ENCODE data around the gene LAMA3.

LAMA3 gene

GRCh38 chr18:23982155-23983079 lies 293.2 kb downstream of the LAMA3 start:
- Histone ChIP-seq H3K36me3 (ENCODE audit: insufficient read depth, low read depth, low read length) (no peaks in the 10 kb centered on the region), H3K27me3 (ENCODE audit: insufficient read depth, low read length) (no peaks in the 10 kb centered on the region), H3K9ac (ENCODE audit: low read depth, low read length) (no peak overlapping the region), H3K27ac (ENCODE audit: low read length) (no peak overlapping the region), H3K4me1 (ENCODE audit: insufficient read depth, low read length) (peaks cover 13% of the 10 kb centered on the region; the same call in 1 of the 2 replicates), H3K9me3 (ENCODE audit: insufficient read depth, low read depth, low read length) (no peaks in the 10 kb centered on the region), H3K4me3 (ENCODE audit: low read length) (no peak overlapping the region)

- H3K4me3 ChIP-seq (ENCODE audit: low read length) = no peak overlapping the region
- no peaks in the 10 kb centered on the region for H3K27me3 ChIP-seq (ENCODE audit: insufficient read depth, low read length)
- no peak overlapping the region for H3K9ac ChIP-seq (ENCODE audit: low read depth, low read length)
- H3K9me3 ChIP-seq (ENCODE audit: insufficient read depth, low read depth, low read length) = no peaks in the 10 kb centered on the region
- H3K27ac ChIP-seq (ENCODE audit: low read length) = no peak overlapping the region
- peaks cover 13% of the 10 kb centered on the region; the same call in 1 of the 2 replicates for H3K4me1 ChIP-seq (ENCODE audit: insufficient read depth, low read length)
- no peaks in the 10 kb centered on the region for H3K36me3 ChIP-seq (ENCODE audit: insufficient read depth, low read depth, low read length)
Observed at GRCh38 chr18:23983112-23983511, 293.9 kb downstream of the LAMA3 start.

GRCh38 chr18:23986600-23987359 lies 297.5 kb downstream of the LAMA3 start:
- peaks cover 6% of the 10 kb centered on the region; the same call in 1 of the 2 replicates for H3K4me1 ChIP-seq (ENCODE audit: insufficient read depth, low read length)
- H3K27me3 ChIP-seq (ENCODE audit: insufficient read depth, low read length) = no peaks in the 10 kb centered on the region
- no peak overlapping the region for H3K9ac ChIP-seq (ENCODE audit: low read depth, low read length)
- no peak overlapping the region for H3K27ac ChIP-seq (ENCODE audit: low read length)
- no peak overlapping the region for H3K4me3 ChIP-seq (ENCODE audit: low read length)
- H3K36me3 ChIP-seq (ENCODE audit: insufficient read depth, low read depth, low read length) = no peaks in the 10 kb centered on the region
- no peaks in the 10 kb centered on the region for H3K9me3 ChIP-seq (ENCODE audit: insufficient read depth, low read depth, low read length)

GRCh38 chr18:23990474-23991410 lies 301.5 kb downstream of the LAMA3 start:
- no peak overlapping the region for H3K9ac ChIP-seq (ENCODE audit: low read depth, low read length)
- no peak overlapping the region for H3K4me3 ChIP-seq (ENCODE audit: low read length)
- H3K9me3 ChIP-seq (ENCODE audit: insufficient read depth, low read depth, low read length) = no peaks in the 10 kb centered on the region
- H3K4me1 ChIP-seq (ENCODE audit: insufficient read depth, low read length) = no peaks in the 10 kb centered on the region
- no peaks in the 10 kb centered on the region for H3K27me3 ChIP-seq (ENCODE audit: insufficient read depth, low read length)
- no peaks in the 10 kb centered on the region for H3K36me3 ChIP-seq (ENCODE audit: insufficient read depth, low read depth, low read length)
- no peak overlapping the region for H3K27ac ChIP-seq (ENCODE audit: low read length)

- no peaks in the 10 kb centered on the region for H3K9me3 ChIP-seq (ENCODE audit: insufficient read depth, low read depth, low read length)
- H3K27ac ChIP-seq (ENCODE audit: low read length) = no peak overlapping the region
- no peaks in the 10 kb centered on the region for H3K27me3 ChIP-seq (ENCODE audit: insufficient read depth, low read length)
- H3K9ac ChIP-seq (ENCODE audit: low read depth, low read length) = no peak overlapping the region
- no peak overlapping the region for H3K4me3 ChIP-seq (ENCODE audit: low read length)
- H3K4me1 ChIP-seq (ENCODE audit: insufficient read depth, low read length) = no peaks in the 10 kb centered on the region
- H3K36me3 ChIP-seq (ENCODE audit: insufficient read depth, low read depth, low read length) = no peaks in the 10 kb centered on the region
Observed at GRCh38 chr18:23992089-23992940, 303.1 kb downstream of the LAMA3 start.

- Histone ChIP-seq H3K9me3 (ENCODE audit: insufficient read depth, low read depth, low read length) (no peaks in the 10 kb centered on the region), H3K27ac (ENCODE audit: low read length) (no peak overlapping the region), H3K9ac (ENCODE audit: low read depth, low read length) (no peak overlapping the region), H3K36me3 (ENCODE audit: insufficient read depth, low read depth, low read length) (no peaks in the 10 kb centered on the region), H3K4me3 (ENCODE audit: low read length) (no peak overlapping the region), H3K27me3 (ENCODE audit: insufficient read depth, low read length) (no peaks in the 10 kb centered on the region), H3K4me1 (ENCODE audit: insufficient read depth, low read length) (no peaks in the 10 kb centered on the region)
Observed at GRCh38 chr18:23992941-23993280, 303.7 kb downstream of the LAMA3 start.

- H3K27ac ChIP-seq (ENCODE audit: low read length) = no peak overlapping the region
- no peak overlapping the region for H3K4me3 ChIP-seq (ENCODE audit: low read length)
- H3K27me3 ChIP-seq (ENCODE audit: insufficient read depth, low read length) = no peaks in the 10 kb centered on the region
- no peaks in the 10 kb centered on the region for H3K4me1 ChIP-seq (ENCODE audit: insufficient read depth, low read length)
- no peaks in the 10 kb centered on the region for H3K9me3 ChIP-seq (ENCODE audit: insufficient read depth, low read depth, low read length)
- H3K36me3 ChIP-seq (ENCODE audit: insufficient read depth, low read depth, low read length) = no peaks in the 10 kb centered on the region
- H3K9ac ChIP-seq (ENCODE audit: low read depth, low read length) = no peak overlapping the region
Observed at GRCh38 chr18:23994361-23994902, 305.2 kb downstream of the LAMA3 start.

GRCh38 chr18:23995180-23995579 lies 305.9 kb downstream of the LAMA3 start:
- H3K9me3 ChIP-seq (ENCODE audit: insufficient read depth, low read depth, low read length) = no peaks in the 10 kb centered on the region

GRCh38 chr18:23998018-23998417 lies 308.8 kb downstream of the LAMA3 start:
- Histone ChIP-seq H3K9ac (ENCODE audit: low read depth, low read length) (no peak overlapping the region), H3K4me1 (ENCODE audit: insufficient read depth, low read length) (no peaks in the 10 kb centered on the region)

More at GRCh38 chr18:23995180-23995579, 305.9 kb downstream of the LAMA3 start:
- Histone ChIP-seq H3K36me3 (ENCODE audit: insufficient read depth, low read depth, low read length) (no peaks in the 10 kb centered on the region), H3K4me3 (ENCODE audit: low read length) (no peak overlapping the region), H3K27me3 (ENCODE audit: insufficient read depth, low read length) (no peaks in the 10 kb centered on the region), H3K9ac (ENCODE audit: low read depth, low read length) (no peak overlapping the region), H3K27ac (ENCODE audit: low read length) (no peak overlapping the region), H3K4me1 (ENCODE audit: insufficient read depth, low read length) (no peaks in the 10 kb centered on the region)

GRCh38 chr18:23998820-23999219 lies 309.6 kb downstream of the LAMA3 start:
- no peaks in the 10 kb centered on the region for H3K9me3 ChIP-seq (ENCODE audit: insufficient read depth, low read depth, low read length)
- H3K27me3 ChIP-seq (ENCODE audit: insufficient read depth, low read length) = no peaks in the 10 kb centered on the region
- no peak overlapping the region for H3K27ac ChIP-seq (ENCODE audit: low read length)
- H3K4me1 ChIP-seq (ENCODE audit: insufficient read depth, low read length) = no peaks in the 10 kb centered on the region
- no peak overlapping the region for H3K9ac ChIP-seq (ENCODE audit: low read depth, low read length)
- no peak overlapping the region for H3K4me3 ChIP-seq (ENCODE audit: low read length)
- H3K36me3 ChIP-seq (ENCODE audit: insufficient read depth, low read depth, low read length) = no peaks in the 10 kb centered on the region

More at GRCh38 chr18:23998018-23998417, 308.8 kb downstream of the LAMA3 start:
- no peak overlapping the region for H3K4me3 ChIP-seq (ENCODE audit: low read length)
- H3K27ac ChIP-seq (ENCODE audit: low read length) = no peak overlapping the region
- H3K36me3 ChIP-seq (ENCODE audit: insufficient read depth, low read depth, low read length) = no peaks in the 10 kb centered on the region
- no peaks in the 10 kb centered on the region for H3K9me3 ChIP-seq (ENCODE audit: insufficient read depth, low read depth, low read length)
- no peaks in the 10 kb centered on the region for H3K27me3 ChIP-seq (ENCODE audit: insufficient read depth, low read length)

Measured in iPS-20b (cell line).